Measurements from ENCODE around the gene CCNE1.
"Not testable (repeated sequence)": the region's sequence is repeated elsewhere in the genome, so short reads cannot be mapped to it uniquely, and the experiment has no call there.

The CCNE1 gene

GRCh38 chr19:29789007-29789406 is 22.8 kb upstream of the CCNE1 start:
- DNase-seq = no peak

GRCh38 chr19:29793116-29793727 is 18.6 kb upstream of the CCNE1 start:
- DNase-seq = no peak

- not testable (repeated sequence) for DNase-seq
Observed at GRCh38 chr19:29794490-29794889, 17.3 kb upstream of the CCNE1 start.

- DNase-seq = no peak
Observed at GRCh38 chr19:29795461-29796172, 16.2 kb upstream of the CCNE1 start.

GRCh38 chr19:29796173-29796573 is 15.6 kb upstream of the CCNE1 start:
- no peak for DNase-seq

- no peak for DNase-seq
Observed at GRCh38 chr19:29798774-29799497, 12.9 kb upstream of the CCNE1 start.

- DNase-seq = no peak
Observed at GRCh38 chr19:29800100-29800825, 11.5 kb upstream of the CCNE1 start.

GRCh38 chr19:29803951-29804350 is 7.8 kb upstream of the CCNE1 start:
- not testable (repeated sequence) for DNase-seq

- DNase-seq = no peak
Observed at GRCh38 chr19:29804493-29804892, 7.3 kb upstream of the CCNE1 start.

- DNase-seq = no peak
Observed at GRCh38 chr19:29805031-29805965, 6.5 kb upstream of the CCNE1 start.

GRCh38 chr19:29806098-29806866 is 5.5 kb upstream of the CCNE1 start:
- DNase-seq = no peak

GRCh38 chr19:29807178-29807577 is 4.6 kb upstream of the CCNE1 start:
- DNase-seq = no peak

GRCh38 chr19:29807870-29808405 is 3.9 kb upstream of the CCNE1 start:
- no peak for DNase-seq

GRCh38 chr19:29809795-29810503 is 1.8 kb upstream of the CCNE1 start:
- DNase-seq = no peak

- no peak for DNase-seq
Observed at GRCh38 chr19:29810504-29810871, 1.3 kb upstream of the CCNE1 start.

GRCh38 chr19:29812080-29812880 is 489 bp downstream of the CCNE1 start:
- peak; percentile 16 for DNase-seq

- no peak for DNase-seq
Observed at GRCh38 chr19:29812881-29813275, 1.1 kb downstream of the CCNE1 start.

GRCh38 chr19:29813642-29814041 is 1.9 kb downstream of the CCNE1 start:
- no peak for DNase-seq

- no peak for DNase-seq
Observed at GRCh38 chr19:29815231-29815630, 3.4 kb downstream of the CCNE1 start.

GRCh38 chr19:29817316-29817715 is 5.5 kb downstream of the CCNE1 start:
- DNase-seq = no peak
